GM21529 (cell line): ENCODE results near the gene GLB1L3.

Source experiments
- ATAC-seq: cut with Tn5 transposase; IDR thresholded peaks from one replicate; pipeline ENCODE4 v1.9.1; 2021; ENCODE audit not compliant: unreplicated experiment

The GLB1L3 gene

DNA sequence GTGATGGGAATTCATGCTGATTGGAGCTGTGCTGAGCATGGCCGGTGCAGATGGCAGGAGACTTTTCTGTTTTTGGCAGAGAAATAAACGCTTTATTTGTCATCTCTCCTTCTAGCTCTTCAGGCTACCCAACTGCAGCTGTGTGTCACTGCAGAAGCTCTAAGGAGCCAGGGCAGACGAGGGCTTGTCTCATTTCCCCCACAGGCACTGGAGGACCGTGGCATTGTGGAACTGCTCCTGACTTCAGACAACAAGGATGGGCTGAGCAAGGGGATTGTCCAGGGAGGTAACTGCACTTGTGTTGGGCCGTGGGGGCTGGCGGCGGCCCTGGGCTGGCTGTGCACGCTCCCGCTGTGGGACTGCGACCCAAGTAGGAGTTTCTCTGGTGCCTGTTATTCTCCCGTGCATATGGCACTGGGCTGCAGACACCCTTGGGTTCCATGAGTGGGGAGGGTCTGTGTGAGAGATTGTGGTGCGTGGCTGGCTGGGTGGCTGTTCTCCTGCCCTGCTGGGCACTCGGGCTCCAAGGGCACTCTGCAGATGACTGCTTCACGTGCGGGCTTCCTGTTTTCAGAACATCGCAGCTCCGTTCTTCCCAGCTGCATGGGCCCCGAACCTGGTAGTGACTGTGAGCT, 82.8 kb downstream of the GLB1L3 start:
- ATAC-seq = no peak

DNA sequence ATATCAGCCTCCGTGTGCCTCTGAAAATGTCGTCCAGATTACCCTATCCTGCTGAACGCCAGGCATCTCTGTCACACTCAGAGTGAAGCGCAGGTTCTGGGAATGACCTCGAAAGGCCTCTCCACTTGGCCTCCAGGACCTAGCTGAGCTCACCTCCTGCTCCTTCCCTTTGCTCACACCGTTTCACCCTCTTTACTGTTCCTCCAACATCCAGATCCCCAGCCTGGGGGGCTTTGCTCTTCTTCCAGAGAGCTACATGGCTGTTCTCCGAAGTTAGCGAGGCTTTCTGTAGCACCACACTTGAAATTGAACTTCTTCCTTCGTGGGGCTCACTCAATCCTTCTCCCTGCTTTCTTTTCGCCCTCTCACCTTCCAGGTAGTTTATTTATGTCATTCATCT, 83.5 kb downstream of the GLB1L3 start:
- ATAC-seq = no peak

DNA sequence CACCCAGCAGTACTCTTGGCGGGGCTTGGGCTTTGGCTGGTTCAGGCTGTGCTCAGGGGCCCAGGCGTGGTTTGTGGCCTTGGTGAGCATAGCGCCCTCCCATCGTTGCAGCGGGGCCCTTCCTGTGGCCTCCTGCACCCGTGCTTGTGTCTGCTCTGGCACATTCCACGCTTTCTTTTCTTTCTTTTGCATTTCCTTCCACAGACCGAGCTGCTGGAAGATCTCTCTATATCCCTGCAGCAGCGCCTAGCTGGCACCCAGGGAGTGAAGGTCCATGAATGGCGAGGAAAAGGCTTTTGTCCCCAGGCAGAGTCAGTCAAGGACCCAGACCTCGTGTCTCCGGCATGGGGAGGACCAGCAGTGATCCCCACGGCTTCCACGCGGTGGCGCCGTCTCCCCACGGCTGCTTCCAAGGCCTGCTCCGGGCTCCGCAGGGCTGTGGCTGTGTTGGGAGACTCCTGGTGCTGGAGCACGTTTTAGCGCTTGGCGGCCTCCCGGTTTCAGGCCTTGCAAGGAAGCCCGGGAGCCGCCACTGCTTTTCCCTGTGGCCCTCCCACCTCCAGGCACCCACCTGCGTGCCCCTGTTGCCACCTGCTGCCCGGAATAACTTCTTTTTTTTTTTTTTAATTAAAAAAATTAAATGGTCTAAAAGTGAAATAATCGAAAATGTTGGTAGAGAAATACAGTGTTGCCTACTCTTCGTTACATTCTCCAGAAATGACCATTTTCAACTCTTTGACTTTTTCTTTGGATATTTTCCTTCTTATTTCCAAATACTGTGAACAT, 84.1 kb downstream of the GLB1L3 start:
- ATAC-seq = peak; percentile 92

DNA sequence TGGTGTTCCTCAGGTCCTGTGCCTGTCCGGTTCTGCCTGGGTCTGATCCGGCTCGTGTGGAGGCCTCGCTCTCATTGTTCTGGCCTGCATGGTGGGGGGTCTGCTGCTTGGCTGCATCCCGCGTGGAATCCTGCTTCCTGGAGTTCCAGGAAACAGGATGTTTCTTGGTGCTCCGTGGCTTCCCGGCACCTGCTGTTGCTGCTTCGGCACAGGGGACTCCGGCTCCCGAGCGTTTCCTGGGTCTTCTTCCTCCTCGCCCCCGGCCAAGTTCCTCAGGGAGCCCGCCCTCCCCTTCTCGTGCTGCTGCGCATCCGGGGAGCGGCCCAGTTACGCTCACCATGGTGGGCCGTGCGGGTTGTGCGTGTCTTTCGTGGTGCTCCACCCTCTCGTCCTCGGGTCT, 85.5 kb downstream of the GLB1L3 start:
- ATAC-seq = no peak

DNA sequence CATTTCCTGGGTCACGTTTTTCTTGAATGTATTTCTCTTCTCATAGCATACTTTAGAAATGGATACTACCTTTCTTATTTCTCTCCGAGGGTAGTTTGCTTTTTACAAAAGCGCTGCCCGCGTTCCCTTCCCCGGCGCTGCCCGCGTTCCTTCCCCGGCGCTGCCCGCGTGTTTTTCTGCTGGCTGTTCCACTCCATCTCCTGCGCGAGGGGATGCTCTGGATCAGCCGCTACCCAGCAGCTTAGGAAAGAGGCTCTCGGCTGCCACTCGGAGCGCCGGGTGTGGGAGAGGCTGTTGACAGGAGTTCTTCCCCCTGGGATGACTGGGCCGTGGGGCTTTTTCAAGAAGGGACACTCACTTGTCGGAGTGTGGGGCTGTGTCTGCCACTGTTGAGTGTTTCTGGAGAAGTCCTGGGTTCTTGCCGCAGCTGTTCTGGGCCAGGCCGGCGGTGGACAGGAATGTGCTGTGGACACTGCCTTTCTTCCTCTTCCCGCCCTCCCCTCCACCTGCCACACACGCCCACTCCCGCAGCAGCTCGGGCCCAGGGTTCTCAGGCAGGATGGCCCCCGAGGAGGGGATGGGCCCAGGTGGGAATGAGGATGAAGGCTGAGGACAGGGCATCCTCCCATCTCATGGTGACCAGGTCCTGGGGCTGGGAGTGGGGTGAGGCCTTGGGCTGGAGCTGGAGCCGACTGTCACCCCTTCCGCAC, 86.2 kb downstream of the GLB1L3 start:
- no peak for ATAC-seq

DNA sequence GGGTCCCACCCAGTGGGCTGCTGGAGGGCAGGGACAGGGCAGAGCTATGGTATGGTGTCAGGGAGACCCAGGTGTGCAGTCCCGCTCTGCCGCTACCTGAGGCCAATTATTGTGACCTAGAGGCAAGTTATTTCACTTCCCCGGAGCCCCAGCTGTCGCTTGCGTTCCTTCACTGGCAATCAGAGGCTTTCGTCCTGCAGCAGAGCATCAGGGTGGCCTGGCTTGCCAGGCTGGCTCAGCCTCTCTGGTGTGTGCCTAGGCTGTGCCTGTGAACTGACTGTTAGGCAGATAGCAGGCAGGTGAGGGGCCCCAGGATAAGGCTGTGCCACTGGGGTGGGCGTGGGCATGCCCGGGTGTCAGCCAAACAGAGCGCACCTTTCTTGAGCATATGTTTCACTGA, 87.0 kb downstream of the GLB1L3 start:
- no peak for ATAC-seq

DNA sequence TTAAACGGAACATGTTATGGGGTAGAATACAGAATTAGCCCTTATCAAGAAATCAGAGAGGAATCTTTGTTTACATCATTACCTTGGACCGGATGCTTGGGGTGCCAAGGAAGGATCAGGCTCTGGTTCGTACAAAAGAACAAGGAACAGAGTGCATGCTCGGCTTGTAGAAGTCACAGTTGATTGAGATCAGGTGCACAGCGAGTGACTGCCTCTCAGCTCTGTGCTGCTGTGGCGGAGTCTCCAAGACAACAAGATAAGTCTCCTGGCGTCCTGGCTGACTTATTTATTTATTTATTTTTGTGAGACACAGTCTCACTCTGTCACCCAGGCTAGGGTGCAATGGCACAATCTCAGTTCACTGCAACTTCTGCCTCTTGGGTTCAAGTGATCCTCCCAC, 87.4 kb downstream of the GLB1L3 start:
- no peak for ATAC-seq

DNA sequence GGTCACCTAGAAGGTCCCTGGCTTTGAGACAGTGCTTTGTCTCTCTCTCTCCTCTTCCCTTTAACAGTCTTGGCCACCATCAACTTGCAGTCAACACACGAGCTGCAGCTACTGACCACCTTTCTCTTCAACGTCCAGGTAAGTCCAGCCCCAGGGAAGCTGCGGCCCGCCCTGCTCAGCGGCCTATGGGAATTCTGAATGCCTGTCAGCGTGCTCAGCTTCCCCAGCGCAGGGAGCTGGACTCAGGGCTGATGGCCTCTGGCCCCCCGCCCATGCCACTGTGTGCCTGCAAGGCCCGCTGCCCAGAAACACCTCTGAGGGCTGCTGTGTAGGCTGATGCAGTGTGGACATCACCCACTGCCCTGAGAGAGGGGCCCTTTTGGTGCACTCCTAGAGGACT, 88.1 kb downstream of the GLB1L3 start:
- no peak for ATAC-seq

DNA sequence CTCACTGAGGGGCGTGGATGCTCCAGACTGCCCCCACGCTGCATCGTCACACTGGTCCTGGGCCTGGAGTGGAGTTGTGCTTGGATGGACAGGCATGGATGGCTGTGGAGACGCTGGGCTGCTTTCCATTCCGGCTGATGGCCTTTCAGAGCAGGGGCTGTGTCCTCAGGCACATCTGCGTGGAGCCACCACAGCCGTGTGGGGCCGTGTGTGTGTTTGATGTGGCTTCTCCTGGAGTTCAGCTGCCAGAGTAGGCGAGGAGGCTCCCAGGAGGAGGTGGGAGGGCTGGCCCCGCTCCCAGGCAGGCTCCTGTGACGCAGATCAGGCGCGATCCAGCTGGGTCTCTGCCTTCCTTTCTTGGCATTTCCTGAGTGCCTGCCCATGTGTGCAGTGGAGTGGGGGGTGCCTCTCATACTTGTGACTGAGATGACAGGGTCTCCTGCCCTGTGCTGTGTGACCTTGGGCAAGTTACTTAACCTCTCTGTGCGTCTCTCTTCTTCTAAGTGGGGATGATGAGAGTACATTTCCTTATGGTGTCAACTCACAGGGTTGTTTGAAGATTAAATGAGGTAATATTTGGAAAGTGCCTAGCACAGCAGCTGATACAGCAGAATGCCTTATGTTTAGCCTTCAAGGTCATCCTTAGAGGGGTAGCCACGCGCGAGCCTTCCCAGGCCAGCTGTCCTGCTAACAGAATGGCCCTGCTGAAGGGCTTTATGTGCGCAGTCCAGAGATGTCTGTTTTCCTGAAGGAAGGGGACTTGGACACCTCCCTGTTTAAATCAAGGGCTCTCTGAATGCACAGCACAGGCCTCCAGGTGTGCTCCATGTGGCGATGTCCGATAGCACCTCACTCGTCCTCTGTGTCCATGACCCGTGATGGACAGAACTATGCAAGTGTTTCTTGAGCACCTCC, 89.1 kb downstream of the GLB1L3 start:
- ATAC-seq = no peak

DNA sequence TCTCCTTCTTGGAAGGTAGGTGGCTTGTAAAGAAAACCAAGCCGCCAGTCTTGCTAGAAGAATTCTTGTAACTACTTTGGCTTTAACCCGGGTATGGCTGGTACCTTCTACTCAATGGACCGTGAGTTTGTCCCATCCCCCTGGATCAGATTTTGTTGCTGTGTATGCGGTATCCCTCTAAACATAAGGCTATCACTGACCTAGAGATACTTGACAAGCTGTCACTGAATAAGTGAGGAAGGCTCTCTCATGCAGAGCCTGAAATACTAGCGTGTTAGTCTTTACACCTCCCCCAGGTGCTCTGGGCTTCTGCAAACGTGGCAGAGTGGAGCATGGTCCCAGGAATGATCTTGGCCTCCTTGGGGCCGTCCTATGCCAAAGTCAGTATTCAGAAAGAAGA, 90.1 kb downstream of the GLB1L3 start:
- no peak for ATAC-seq

DNA sequence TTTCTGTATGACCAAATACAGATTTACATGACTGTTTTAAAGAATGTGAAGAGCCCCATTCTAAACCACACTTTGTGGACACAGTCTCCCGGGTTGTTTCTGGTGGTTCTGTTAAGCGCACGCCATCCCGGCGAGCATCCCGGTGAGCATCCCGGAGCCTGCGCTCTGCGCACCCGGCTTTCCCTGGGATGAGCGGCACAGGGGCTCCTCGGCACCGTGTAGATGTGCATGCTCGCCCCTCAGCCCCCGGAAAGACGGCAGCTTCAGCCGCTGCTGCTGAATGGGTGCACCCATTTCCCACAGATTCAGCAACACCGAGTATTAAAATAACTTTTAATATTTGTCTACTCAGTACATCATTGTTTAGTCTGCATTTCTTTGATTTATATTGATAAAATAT, 91.6 kb downstream of the GLB1L3 start:
- ATAC-seq = no peak
